HepG2 (cell line): Measurements from ENCODE around the gene MCOLN1. TPM values are rescaled to one million over a fixed set of nuclear protein-coding genes. Genes with fewer than 3 reads are reported as not detected.

Source experiments
- AKAP8 ChIP-seq: sonication (generic); formaldehyde crosslinking; IDR thresholded peaks from 2 replicates; pipeline ENCODE4 v1.5.1; 2020; ENCODE audit warnings: mild to moderate bottlenecking, missing genetic modification reagents
- CTCF ChIP-seq: sonication (generic); formaldehyde crosslinking; IDR thresholded peaks from 2 replicates; pipeline ENCODE4 v1.5.0; 2020; ENCODE audit warnings: mild to moderate bottlenecking, missing genetic modification reagents, moderate library complexity
- FOXC1 ChIP-seq: sonication (generic); formaldehyde crosslinking; IDR thresholded peaks from 2 replicates; pipeline ENCODE4 v1.8.0; 2022; ENCODE audit warnings: mild to moderate bottlenecking, missing genetic modification reagents, borderline replicate concordance
- MXI1 ChIP-seq: IDR thresholded peaks from 3 replicates; pipeline ENCODE4 v1.6.1; 2012; ENCODE audit warnings: low read depth, low read length, inconsistent platforms, borderline replicate concordance
- PHF8 ChIP-seq: sonication (generic); formaldehyde crosslinking; IDR thresholded peaks from 2 replicates; pipeline ENCODE4 v1.5.0; 2020; ENCODE audit warnings: missing genetic modification reagents
- POLR2AphosphoS2 ChIP-seq: IDR thresholded peaks from 2 replicates; pipeline ENCODE4 v1.6.1; 2011; ENCODE audit warnings: low read depth, low read length, improper control_type of control experiment
- RNF2 ChIP-seq: fragments of 450-650 bp; conservative IDR thresholded peaks from 2 replicates; pipeline ENCODE4 v1.6.1; 2016; ENCODE audit warnings: low read depth
- SIX4 ChIP-seq: sonication (generic); formaldehyde crosslinking; IDR thresholded peaks from 2 replicates; pipeline ENCODE4 v1.4.0; 2020; ENCODE audit warnings: missing genetic modification reagents
- SMAD3 ChIP-seq: sonication (generic); formaldehyde crosslinking; IDR thresholded peaks from 2 replicates; pipeline ENCODE4 v1.4.0; 2020; ENCODE audit warnings: missing genetic modification reagents
- SNAPC4 ChIP-seq: sonication (generic); formaldehyde crosslinking; IDR thresholded peaks from 2 replicates; pipeline ENCODE4 v1.4.0; 2020; ENCODE audit warnings: mild to moderate bottlenecking, missing genetic modification reagents
- TBP ChIP-seq: sonication (generic); formaldehyde crosslinking; IDR thresholded peaks from 2 replicates; pipeline ENCODE4 v1.5.0; 2020; ENCODE audit warnings: missing genetic modification reagents
- TCF7 ChIP-seq: sonication (generic); IDR thresholded peaks from 2 replicates; pipeline ENCODE4 v1.6.1; 2016; ENCODE audit warnings: antibody characterized with exemption, low read depth
- TGIF2 ChIP-seq: IDR thresholded peaks from 2 replicates; pipeline ENCODE4 v1.6.1; 2016; ENCODE audit warnings: control low read depth, missing compliant biosample characterization
- WIZ ChIP-seq: sonication (generic); formaldehyde crosslinking; IDR thresholded peaks from 2 replicates; pipeline ENCODE4 v1.5.1; 2020; ENCODE audit warnings: mild to moderate bottlenecking, missing genetic modification reagents
- ZFAT ChIP-seq: sonication (generic); formaldehyde crosslinking; conservative IDR thresholded peaks from 2 replicates; pipeline ENCODE4 v1.8.1; 2023; ENCODE audit warnings: missing genetic modification reagents, inconsistent platforms
- ZFP41 ChIP-seq: sonication (generic); formaldehyde crosslinking; IDR thresholded peaks from 2 replicates; pipeline ENCODE4 v1.4.0; 2020; ENCODE audit warnings: mild to moderate bottlenecking, missing genetic modification reagents, borderline replicate concordance
- ZMAT3 ChIP-seq: sonication (generic); formaldehyde crosslinking; conservative IDR thresholded peaks from 2 replicates; pipeline ENCODE4 v1.7.0; 2021; ENCODE audit warnings: missing genetic modification reagents
- ZNF260 ChIP-seq: sonication (generic); formaldehyde crosslinking; IDR thresholded peaks from 2 replicates; pipeline ENCODE4 v1.4.0; 2020; ENCODE audit warnings: missing genetic modification reagents, low read depth, mild to moderate bottlenecking, borderline replicate concordance
- ZNF30 ChIP-seq: sonication (generic); formaldehyde crosslinking; IDR thresholded peaks from 2 replicates; pipeline ENCODE4 v1.5.0; 2020; ENCODE audit warnings: mild to moderate bottlenecking, missing genetic modification reagents
- ZNF501 ChIP-seq: sonication (generic); formaldehyde crosslinking; IDR thresholded peaks from 2 replicates; pipeline ENCODE4 v1.5.1; 2020; ENCODE audit warnings: mild to moderate bottlenecking, moderate library complexity, missing genetic modification reagents
- ZNF530 ChIP-seq: sonication (generic); formaldehyde crosslinking; IDR thresholded peaks from 2 replicates; pipeline ENCODE4 v1.5.0; 2020; ENCODE audit warnings: low read depth, mild to moderate bottlenecking, missing genetic modification reagents
- ZNF552 ChIP-seq: sonication (generic); formaldehyde crosslinking; IDR thresholded peaks from 2 replicates; pipeline ENCODE4 v1.9.0; 2022; ENCODE audit warnings: missing genetic modification reagents, mild to moderate bottlenecking, borderline replicate concordance
- ZNF639 ChIP-seq: conservative IDR thresholded peaks from 2 replicates; pipeline ENCODE4 v1.6.1; 2018; ENCODE audit warnings: missing genetic modification reagents
- ZNF841 ChIP-seq: sonication (generic); formaldehyde crosslinking; IDR thresholded peaks from 2 replicates; pipeline ENCODE4 v1.8.1; 2023; ENCODE audit warnings: missing genetic modification reagents, borderline replicate concordance
- polyA plus RNA-seq, 8 experiments: library from polyadenylated mRNA; depleted of rRNA in 3 of 8; stranded (reverse) in 7 of 8; unstranded in 1 of 8; fragments of >200 nt; fragmentation: Illumina TruSeq in 4 of 8; extraction: Trizol in 4 of 8; gene quantifications; 2 replicates each; pipeline versions ENCODE4 v1.2.1 to v1.2.3, GENCODE V29; 2011 to 2016; ENCODE audit warnings: low read depth in 4 of 8, missing spikeins in 1 of 8, mixed read lengths in 1 of 8; ENCODE audit not compliant: insufficient read depth in 1 of 8
- total RNA-seq, 5 experiments: library from RNA; depleted of rRNA; stranded (reverse); fragments of >200 nt; fragmentation: Illumina TruSeq; extraction: Trizol; gene quantifications; 2 replicates each; pipeline ENCODE4 v1.2.3, GENCODE V29; 2016; ENCODE audit warnings: low read depth in 1 of 5

MCOLN1 gene
- total and polyA plus RNA-seq, 2 of the 13 experiments (the other 11 are each of a cell fraction or from before 2014, with no cell fraction given), result 3.4 to 15.7 TPM

- TF ChIP-seq SIX4 (CRISPR knock-in tag), result peak; percentile 95
- TF ChIP-seq ZMAT3 (CRISPR knock-in tag), result peak; percentile 99
- TF ChIP-seq ZNF639 (CRISPR knock-in tag), result peak; percentile 96
- peak; percentile 100 for TF ChIP-seq SMAD3 (CRISPR knock-in tag)
- TF ChIP-seq WIZ, result peak; percentile 97
- TF ChIP-seq CTCF, result no peak
- 0 out of 2 replicates have a peak, but pooled peaks have one; percentile 22 for TF ChIP-seq PHF8 (CRISPR knock-in tag)
- peak; percentile 89 for TF ChIP-seq ZFP41
- TF ChIP-seq ZNF501, result no peak
- TF ChIP-seq TBP, result no peak
- TF ChIP-seq TCF7, result no peak
- peak; percentile 93 for TF ChIP-seq SNAPC4
- TF ChIP-seq ZNF30 (CRISPR knock-in tag), result peak; percentile 96
- TF ChIP-seq POLR2AphosphoS2, result no peak
- TF ChIP-seq ZNF530 (CRISPR knock-in tag), result peak; percentile 97
- no peak for TF ChIP-seq RNF2
- peak; percentile 94; the same call in 1 of the 2 replicates for TF ChIP-seq FOXC1 (CRISPR knock-in tag)
- TF ChIP-seq MXI1, result no peak
- TF ChIP-seq AKAP8 (CRISPR knock-in tag), result peak; percentile 77; the same call in 1 of the 2 replicates
- TF ChIP-seq ZNF841 (CRISPR knock-in tag), result peak; percentile 91
- no peak for TF ChIP-seq ZNF260 (CRISPR knock-in tag)
- peak; percentile 99 for TF ChIP-seq TGIF2 (CRISPR knock-in tag)
- 0 out of 2 replicates have a peak, but pooled peaks have one; percentile 52 for TF ChIP-seq ZNF552
- peak; percentile 89 for TF ChIP-seq ZFAT (CRISPR knock-in tag)
Observed at GRCh38 chr19:7562646-7563393, 40.4 kb downstream of the MCOLN1 start (continued).
